ENCODE data around the gene EGFL7.

DNA sequence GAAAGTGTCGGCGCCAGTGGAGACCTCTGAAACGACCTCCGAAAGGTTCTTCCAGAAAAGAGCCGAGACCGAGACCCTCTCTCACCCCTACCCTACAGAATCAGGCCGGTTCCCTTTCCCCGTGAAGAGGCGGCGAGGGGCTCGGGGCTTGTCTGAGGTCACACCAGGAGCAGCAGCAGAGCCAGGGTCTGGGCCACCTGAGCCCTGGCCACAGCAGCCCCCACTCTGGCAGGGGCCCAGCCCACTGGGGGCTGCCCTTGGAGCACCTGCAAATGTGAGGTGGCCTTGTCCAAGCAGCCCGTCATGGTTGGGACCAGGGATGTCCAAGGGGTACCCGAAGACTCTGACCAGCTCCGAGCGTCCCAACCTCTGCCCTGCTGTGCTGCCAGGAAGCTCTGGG lies 15.3 kb downstream of the EGFL7 start:
- TF ChIP-seq, protein P1, sequence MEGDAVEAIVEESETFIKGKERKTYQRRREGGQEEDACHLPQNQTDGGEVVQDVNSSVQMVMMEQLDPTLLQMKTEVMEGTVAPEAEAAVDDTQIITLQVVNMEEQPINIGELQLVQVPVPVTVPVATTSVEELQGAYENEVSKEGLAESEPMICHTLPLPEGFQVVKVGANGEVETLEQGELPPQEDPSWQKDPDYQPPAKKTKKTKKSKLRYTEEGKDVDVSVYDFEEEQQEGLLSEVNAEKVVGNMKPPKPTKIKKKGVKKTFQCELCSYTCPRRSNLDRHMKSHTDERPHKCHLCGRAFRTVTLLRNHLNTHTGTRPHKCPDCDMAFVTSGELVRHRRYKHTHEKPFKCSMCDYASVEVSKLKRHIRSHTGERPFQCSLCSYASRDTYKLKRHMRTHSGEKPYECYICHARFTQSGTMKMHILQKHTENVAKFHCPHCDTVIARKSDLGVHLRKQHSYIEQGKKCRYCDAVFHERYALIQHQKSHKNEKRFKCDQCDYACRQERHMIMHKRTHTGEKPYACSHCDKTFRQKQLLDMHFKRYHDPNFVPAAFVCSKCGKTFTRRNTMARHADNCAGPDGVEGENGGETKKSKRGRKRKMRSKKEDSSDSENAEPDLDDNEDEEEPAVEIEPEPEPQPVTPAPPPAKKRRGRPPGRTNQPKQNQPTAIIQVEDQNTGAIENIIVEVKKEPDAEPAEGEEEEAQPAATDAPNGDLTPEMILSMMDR (conservative IDR thresholded peaks at IDR 0.05 in 1 of 2, IDR thresholded peaks at IDR 0.05 in 1 of 2; ENCODE audit: low read depth in 1 of 2, low read length in 2 of 2), result no peak
- no peak for TF ChIP-seq EZH2 (IDR thresholded peaks at IDR 0.05; ENCODE audit: low read length, missing control alignments)

All from fibroblast of lung (primary cell).